ENCODE results near the gene NEURL1B.

GRCh38 chr5:172635038-172635437, 6.0 kb upstream of the NEURL1B start:
- TF ChIP-seq POLR2AphosphoS5 (IDR thresholded peaks at IDR 0.05) (no peak), EZH2 (IDR thresholded peaks at IDR 0.05; ENCODE audit: borderline replicate concordance, insufficient read depth, low read length, poor library complexity, severe bottlenecking) (no peak), MXI1 (conservative IDR thresholded peaks at IDR 0.05; ENCODE audit: poor library complexity, severe bottlenecking) (no peak), TAF1 (IDR thresholded peaks at IDR 0.05; ENCODE audit: low read depth) (no peak), EP300 (conservative IDR thresholded peaks at IDR 0.05; ENCODE audit: poor library complexity, severe bottlenecking) (no peak)
- TF ChIP-seq, protein P1, sequence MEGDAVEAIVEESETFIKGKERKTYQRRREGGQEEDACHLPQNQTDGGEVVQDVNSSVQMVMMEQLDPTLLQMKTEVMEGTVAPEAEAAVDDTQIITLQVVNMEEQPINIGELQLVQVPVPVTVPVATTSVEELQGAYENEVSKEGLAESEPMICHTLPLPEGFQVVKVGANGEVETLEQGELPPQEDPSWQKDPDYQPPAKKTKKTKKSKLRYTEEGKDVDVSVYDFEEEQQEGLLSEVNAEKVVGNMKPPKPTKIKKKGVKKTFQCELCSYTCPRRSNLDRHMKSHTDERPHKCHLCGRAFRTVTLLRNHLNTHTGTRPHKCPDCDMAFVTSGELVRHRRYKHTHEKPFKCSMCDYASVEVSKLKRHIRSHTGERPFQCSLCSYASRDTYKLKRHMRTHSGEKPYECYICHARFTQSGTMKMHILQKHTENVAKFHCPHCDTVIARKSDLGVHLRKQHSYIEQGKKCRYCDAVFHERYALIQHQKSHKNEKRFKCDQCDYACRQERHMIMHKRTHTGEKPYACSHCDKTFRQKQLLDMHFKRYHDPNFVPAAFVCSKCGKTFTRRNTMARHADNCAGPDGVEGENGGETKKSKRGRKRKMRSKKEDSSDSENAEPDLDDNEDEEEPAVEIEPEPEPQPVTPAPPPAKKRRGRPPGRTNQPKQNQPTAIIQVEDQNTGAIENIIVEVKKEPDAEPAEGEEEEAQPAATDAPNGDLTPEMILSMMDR (IDR thresholded peaks at IDR 0.05; ENCODE audit: poor library complexity, severe bottlenecking) = no peak
